22Rv1 (cell line): ENCODE results near the gene CHERP.

Experiments used
- H3K27ac ChIP-seq: fragments of 450-650 bp; 2 replicates; pipeline ENCODE4 v1.5.1; 2017
- CTCF ChIP-seq: fragments of 450-650 bp; IDR thresholded peaks from 2 replicates; pipeline ENCODE4 v1.5.1; 2017; ENCODE audit warnings: mild to moderate bottlenecking
- ZFX ChIP-seq: fragments of 450-650 bp; IDR thresholded peaks from 2 replicates; pipeline ENCODE4 v1.6.1; 2017; ENCODE audit warnings: antibody characterized with exemption, borderline replicate concordance

CHERP gene

GRCh38 chr19:16542045-16542909 is at the start of gene CHERP:
Gene CHERP (minus strand): TSS chr19:16542437. CDS start chr19:16542378, 59 bp downstream.
- peak within 1 kb of the TSS; percentile 70 for H3K27ac ChIP-seq
- TF ChIP-seq ZFX (no peak), CTCF (no peak)

GRCh38 chr19:16590876-16591802 is 48.9 kb upstream of the CHERP start:
- no peak for TF ChIP-seq CTCF
- TF ChIP-seq ZFX, result no peak
- H3K27ac ChIP-seq, result no peak overlapping the region

GRCh38 chr19:16589917-16590316 is 47.7 kb upstream of the CHERP start:
- no peak for TF ChIP-seq CTCF
- TF ChIP-seq ZFX, result no peak
- H3K27ac ChIP-seq, result no peak overlapping the region

GRCh38 chr19:16588824-16589577 is 46.8 kb upstream of the CHERP start:
- H3K27ac ChIP-seq, result no peak overlapping the region
- TF ChIP-seq CTCF (no peak), ZFX (no peak)

GRCh38 chr19:16587833-16588823 is 45.9 kb upstream of the CHERP start:
- TF ChIP-seq ZFX (no peak), CTCF (no peak)
- H3K27ac ChIP-seq, result no peak overlapping the region
